HepG2 (cell line): ENCODE data around the gene RPP25L. TPM values are rescaled to one million over a fixed set of nuclear protein-coding genes. Genes with fewer than 3 reads are reported as not detected.

ENCODE experiments used
- ATAC-seq: fragments of 200-7000 bp; cut with Tn5 transposase; 3 replicates; pipeline ENCODE4 v1.9.1; 2020; ENCODE audit warnings: mild to moderate bottlenecking, moderate library complexity
- BruUV-seq: library from RNA; stranded (reverse); fragments of 400-500 nt; replicated peaks from 2 replicates; lab custom pipeline; 2021; lab: Mats Ljungman, UMichigan
- CTCF ChIA-PET: fragments of 300-600 bp; formaldehyde crosslinking; extraction: SDS; loops from one replicate; lab custom pipeline; 2021; ENCODE audit warnings: low total read pairs, inconsistent platforms, low intra/inter-chr PET ratio; lab: Yijun Ruan, JAX
- POLR2A ChIA-PET: fragments of 350-600 bp; sonication (Branson Sonifier 250); formaldehyde crosslinking; loops from one replicate; lab custom pipeline; 2020; ENCODE audit warnings: antibody characterized with exemption, inconsistent platforms; lab: Yijun Ruan, JAX
- DNase-seq: peaks from one replicate; pipeline ENCODE4 v3.0.0-alpha.2; 2015; ENCODE audit warnings: low spot score
- FAIRE-seq: peaks from 3 replicates; lab custom pipeline; 2011; peaks lifted over from hg19 to GRCh38; lab: Jason Lieb, UNC
- H2AFZ ChIP-seq: one replicate; pipeline ENCODE4 v1.6.1; 2011; ENCODE audit warnings: low read length, inconsistent platforms
- H3K27ac ChIP-seq: fragments of 300-600 bp; 3 replicates; pipeline ENCODE4 v1.8.0; 2011; ENCODE audit warnings: mixed run types, mild to moderate bottlenecking, mixed read lengths, low read length, inconsistent platforms; ENCODE audit not compliant: insufficient read depth; ENCODE audit errors: extremely low read length
- H3K27me3 ChIP-seq, 2 experiments: fragments of 200-600 bp in 1 of 2; 2 replicates in 1 of 2; 3 replicates in 1 of 2; pipeline versions ENCODE4 v1.6.0 to v1.8.0; 2011; ENCODE audit warnings: low read length in 2 of 2, mild to moderate bottlenecking in 2 of 2, moderate library complexity in 2 of 2, inconsistent platforms in 1 of 2; ENCODE audit not compliant: insufficient read depth in 2 of 2, control insufficient read depth in 1 of 2
- H3K36me3 ChIP-seq, 2 experiments: fragments of 200-600 bp in 1 of 2; replicated peaks in 1 of 2; 2 replicates in 1 of 2; 3 replicates in 1 of 2; pipeline versions ENCODE4 v1.5.1 to v1.8.0; 2011; ENCODE audit warnings: low read length in 2 of 2, inconsistent platforms in 1 of 2; ENCODE audit not compliant: insufficient read depth in 2 of 2, control insufficient read depth in 1 of 2
- H3K4me1 ChIP-seq: 2 replicates; pipeline ENCODE4 v1.5.1; 2012; ENCODE audit warnings: low read length, inconsistent platforms; ENCODE audit not compliant: insufficient read depth
- H3K4me2 ChIP-seq: 2 replicates; pipeline ENCODE4 v1.6.0; 2011; ENCODE audit warnings: low read depth, low read length, inconsistent platforms
- H3K4me3 ChIP-seq, 3 experiments: fragments of 200-600 bp in 1 of 3; sonication (generic), shearing (Covaris generic) in 1 of 3; replicated peaks in 1 of 3; 2 replicates each; pipeline ENCODE4 v1.5.1; 2011 to 2016; ENCODE audit warnings: low read length in 3 of 3, inconsistent platforms in 2 of 3, low read depth in 2 of 3, mild to moderate bottlenecking in 2 of 3, control low read depth in 1 of 3, mixed read lengths in 1 of 3; ENCODE audit not compliant: insufficient read depth in 1 of 3
- H3K79me2 ChIP-seq: one replicate; pipeline ENCODE4 v1.6.1; 2011; ENCODE audit warnings: low read length, inconsistent platforms; ENCODE audit not compliant: insufficient read depth
- H3K9ac ChIP-seq: 2 replicates; pipeline ENCODE4 v1.6.0; 2011; ENCODE audit warnings: mild to moderate bottlenecking, low read depth, low read length, inconsistent platforms; ENCODE audit not compliant: insufficient read depth
- H3K9me3 ChIP-seq: 2 replicates; pipeline ENCODE4 v1.5.1; 2012; ENCODE audit warnings: mild to moderate bottlenecking, low read length
- H4K20me1 ChIP-seq: 2 replicates; pipeline ENCODE4 v1.6.0; 2011; ENCODE audit warnings: inconsistent platforms, mild to moderate bottlenecking, low read length, moderate library complexity; ENCODE audit not compliant: insufficient read depth
- BCL3 ChIP-seq: sonication (generic); formaldehyde crosslinking; IDR thresholded peaks from 2 replicates; pipeline ENCODE4 v1.5.1; 2020; ENCODE audit warnings: mild to moderate bottlenecking, missing genetic modification reagents, moderate library complexity
- HNF1B ChIP-seq: sonication (generic); formaldehyde crosslinking; IDR thresholded peaks from 2 replicates; pipeline ENCODE4 v1.5.1; 2020; ENCODE audit warnings: mild to moderate bottlenecking, moderate library complexity, missing genetic modification reagents
- JUN ChIP-seq: sonication (generic); formaldehyde crosslinking; IDR thresholded peaks from 2 replicates; pipeline ENCODE4 v1.4.0; 2020; ENCODE audit warnings: mild to moderate bottlenecking, missing genetic modification reagents
- MNT ChIP-seq: fragments of 450-650 bp; IDR thresholded peaks from 2 replicates; pipeline ENCODE4 v1.6.1; 2016
- NFE2L2 ChIP-seq: fragments of 150-350 bp; IDR thresholded peaks from 2 replicates; pipeline ENCODE4 v1.6.1; 2014; ENCODE audit warnings: low read length
- NR2F2 ChIP-seq: IDR thresholded peaks from 2 replicates; pipeline ENCODE4 v1.6.1; 2012; ENCODE audit warnings: low read depth, inconsistent platforms, borderline replicate concordance
- ZNF24 ChIP-seq: fragments of 450-650 bp; IDR thresholded peaks from 2 replicates; pipeline ENCODE4 v1.6.1; 2017; ENCODE audit warnings: antibody characterized with exemption, mild to moderate bottlenecking
- ZNF343 ChIP-seq: sonication (generic); formaldehyde crosslinking; IDR thresholded peaks from 2 replicates; pipeline ENCODE4 v1.4.0; 2020; ENCODE audit warnings: mild to moderate bottlenecking, missing genetic modification reagents
- ZNF841 ChIP-seq: sonication (generic); formaldehyde crosslinking; IDR thresholded peaks from 2 replicates; pipeline ENCODE4 v1.8.1; 2023; ENCODE audit warnings: missing genetic modification reagents, borderline replicate concordance
- ZNF879 ChIP-seq: sonication (generic); formaldehyde crosslinking; IDR thresholded peaks from 2 replicates; pipeline ENCODE4 v1.8.1; 2023; ENCODE audit warnings: missing genetic modification reagents
- ZSCAN9 ChIP-seq: IDR thresholded peaks from 2 replicates; pipeline ENCODE4 v1.6.1; 2016; ENCODE audit warnings: borderline replicate concordance
- in situ Hi-C: cut with HindIII; loops from 2 replicates; pipeline ENCODE4 v1.10.0; 2017; ENCODE audit warnings: low pct_unique_long_range_greater_than_20kb; ENCODE audit not compliant: extremely low pct_ligation_motif_present
- intact Hi-C: fragments of 100-400 bp; cut with micrococcal nuclease; formaldehyde crosslinking; loops from one replicate; pipeline ENCODE4 v1.10.0; 2022; ENCODE audit not compliant: unreplicated experiment
- polyA plus RNA-seq, 8 experiments: library from polyadenylated mRNA; depleted of rRNA in 3 of 8; stranded (reverse) in 7 of 8; unstranded in 1 of 8; fragments of >200 nt; fragmentation: Illumina TruSeq in 4 of 8; extraction: Trizol in 4 of 8; gene quantifications; 2 replicates each; pipeline versions ENCODE4 v1.2.1 to v1.2.3, GENCODE V29; 2011 to 2016; ENCODE audit warnings: low read depth in 4 of 8, missing spikeins in 1 of 8, mixed read lengths in 1 of 8; ENCODE audit not compliant: insufficient read depth in 1 of 8
- total RNA-seq, 5 experiments: library from RNA; depleted of rRNA; stranded (reverse); fragments of >200 nt; fragmentation: Illumina TruSeq; extraction: Trizol; gene quantifications; 2 replicates each; pipeline ENCODE4 v1.2.3, GENCODE V29; 2016; ENCODE audit warnings: low read depth in 1 of 5

Gene RPP25L
- total and polyA plus RNA-seq, 2 of the 13 experiments (the other 11 are each of a cell fraction or from before 2014, with no cell fraction given) = 24.5 to 27.3 TPM

DNA sequence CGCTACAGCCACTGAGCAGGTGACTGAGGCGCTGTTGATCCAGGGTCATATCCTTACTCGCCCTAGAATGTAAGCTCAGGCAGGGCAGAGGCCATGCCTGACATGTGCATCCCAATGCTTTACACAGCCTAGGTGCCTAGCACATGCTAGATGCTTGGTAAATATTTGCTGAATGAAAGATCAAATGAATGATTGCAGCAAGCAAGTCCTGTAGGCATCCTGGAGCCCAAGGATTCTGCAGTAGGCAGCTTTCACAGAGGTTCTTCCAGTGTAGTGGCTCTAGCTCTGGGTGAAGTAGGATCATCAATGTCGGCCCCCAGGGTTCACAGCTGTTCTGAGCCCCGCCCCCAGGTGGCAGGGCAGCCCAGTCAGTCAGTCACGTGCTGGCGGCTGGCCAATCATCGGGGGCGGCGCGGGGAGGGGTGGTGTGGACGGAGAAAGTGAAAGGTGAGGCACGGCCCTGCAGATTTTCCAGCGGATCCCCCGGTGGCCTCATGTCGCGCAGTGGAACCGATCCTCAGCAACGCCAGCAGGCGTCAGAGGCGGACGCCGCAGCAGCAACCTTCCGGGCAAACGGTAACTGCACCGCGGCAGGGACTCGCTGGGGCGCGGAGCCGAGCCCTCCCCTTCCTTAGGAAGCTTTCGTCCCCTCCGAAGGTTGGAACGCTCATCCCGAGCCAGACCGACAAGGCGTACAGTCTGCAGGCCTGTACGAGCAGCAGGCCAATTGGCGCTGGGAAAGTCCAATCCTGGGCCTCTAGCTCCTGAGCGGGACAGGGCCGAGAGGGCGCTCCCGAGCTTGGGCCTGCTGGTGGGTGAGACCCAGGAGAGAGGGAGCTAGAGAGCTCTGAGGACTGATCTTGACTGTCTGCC lies 34.5 kb upstream of the RPP25L start, which contains the start of gene GALT (continued):
- TF ChIP-seq BCL3 = peak; percentile 74; the same call in 1 of the 2 replicates
- TF ChIP-seq MNT = peak; percentile 58
- peak; percentile 13; the same call in 1 of the 2 replicates for TF ChIP-seq NR2F2
- 0 out of 2 replicates have a peak, but pooled peaks have one; percentile 29 for TF ChIP-seq ZNF343 (CRISPR knock-in tag)
- no peak for TF ChIP-seq ZNF24
- TF ChIP-seq ZNF879 (CRISPR knock-in tag) = 0 out of 2 replicates have a peak, but pooled peaks have one; percentile 40
- TF ChIP-seq NFE2L2 = no peak

- POLR2A ChIA-PET = interaction anchor here (1.2 to 4.1 kb wide), 5 partner anchors 9 to 1083 kb away, joined by 3 to 100 read pairs (median 14); partner anchors contain the start of genes ARID3C, CCL27 and SIGMAR1
- peak overlapping the region; percentile 60 for H3K4me2 ChIP-seq
- H2AFZ ChIP-seq = no peak overlapping the region
- peaks cover 8 to 18% of the 10 kb centered on the region in 2 experiments for H3K36me3 ChIP-seq
- peak overlapping the region in 1 of 3 experiments; percentile 9; a peak in 1 of 6 replicates for H3K4me3 ChIP-seq
- intact Hi-C loops = no loop called here
- in situ Hi-C loops = no loop called here
- CTCF ChIA-PET = no interaction called here
- no peaks in the 10 kb centered on the region for H4K20me1 ChIP-seq
- no peak overlapping the region for H3K9ac ChIP-seq
- no TSS peak for BruUV-seq
- peaks cover 16% of the 10 kb centered on the region for H3K79me2 ChIP-seq
- H3K9me3 ChIP-seq = no peaks in the 10 kb centered on the region
- FAIRE-seq (peak; percentile 91), ATAC-seq (peak; percentile 6; the same call in 1 of the 3 replicates), DNase-seq (peak; percentile 78)
- no peaks in the 10 kb centered on the region; a peak in 1 of 5 replicates for H3K27me3 ChIP-seq
- peak overlapping the region; percentile 95 for H3K27ac ChIP-seq
- H3K4me1 ChIP-seq = peaks cover 71% of the 10 kb centered on the region
- TF ChIP-seq ZNF841 (CRISPR knock-in tag) (no peak), JUN (CRISPR knock-in tag) (0 out of 2 replicates have a peak, but pooled peaks have one; percentile 35), HNF1B (CRISPR knock-in tag) (peak; percentile 55), ZSCAN9 (CRISPR knock-in tag) (no peak)
These were observed 32.9 kb upstream of the RPP25L start for GRCh38 chr9:34644766-34645314.
